Pons (tissue), 1 donor: Measurements from ENCODE around the gene GRIK2.
A peak's percentile ranks its signal among the peaks of the same experiment; 100 is the strongest.

ENCODE experiments used
- DNase-seq: peaks from one replicate; pipeline ENCODE4 v3.0.0-alpha.2; 2016; ENCODE audit warnings: low spot score

GRIK2 gene

DNA sequence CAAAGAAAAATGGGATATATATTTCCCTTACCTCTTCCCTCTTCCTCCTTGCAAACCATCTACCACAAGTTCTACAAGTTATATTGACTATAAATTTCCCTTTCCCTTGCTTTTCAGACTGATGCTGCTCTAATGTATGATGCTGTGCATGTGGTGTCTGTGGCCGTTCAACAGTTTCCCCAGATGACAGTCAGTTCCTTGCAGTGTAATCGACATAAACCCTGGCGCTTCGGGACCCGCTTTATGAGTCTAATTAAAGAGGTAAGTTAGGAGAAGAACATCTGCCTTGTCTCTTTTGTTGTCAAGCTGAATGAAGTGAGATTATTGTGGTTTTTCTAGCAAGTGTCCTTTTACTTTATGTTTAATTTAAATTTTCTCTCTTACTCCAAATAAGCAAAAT lies 406.0 kb downstream of the GRIK2 start:
- DNase-seq = no peak

DNA sequence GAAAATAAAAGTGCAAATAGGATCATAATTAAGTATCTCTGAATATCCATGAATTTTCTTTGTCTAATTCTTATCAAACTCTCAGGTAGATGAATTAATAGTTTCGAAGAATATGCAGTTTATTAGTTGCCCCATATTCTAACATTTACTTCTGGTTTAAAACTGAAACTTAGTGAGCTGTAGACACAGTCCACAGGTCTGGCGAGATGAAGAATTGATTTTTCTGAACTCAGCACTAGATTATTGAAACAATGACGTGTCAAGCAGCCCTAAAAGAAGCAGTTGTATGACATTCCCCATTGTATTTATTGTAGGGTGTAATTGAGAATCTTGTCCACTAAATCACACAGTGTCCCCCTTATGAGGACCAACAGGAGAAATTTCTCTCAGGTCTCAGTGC lies 407.1 kb downstream of the GRIK2 start:
- DNase-seq = no peak

DNA sequence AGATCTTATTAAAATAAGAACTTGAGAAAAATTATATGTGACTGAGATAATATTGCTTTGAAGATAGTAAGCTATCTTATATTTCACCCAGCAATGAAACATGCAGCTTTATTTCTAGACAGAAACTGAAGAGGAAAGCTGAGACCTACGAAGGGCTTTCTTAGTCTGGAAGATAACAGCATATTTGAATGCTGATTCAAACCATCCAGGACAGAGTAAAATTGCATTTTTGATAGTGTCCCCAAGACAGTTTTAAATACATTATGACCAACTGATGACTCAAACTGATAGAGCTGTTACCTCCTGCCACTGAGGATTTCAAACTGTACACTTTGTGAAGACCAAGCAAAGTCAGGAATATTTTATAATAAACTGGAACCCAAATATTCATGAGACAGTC lies 409.6 kb downstream of the GRIK2 start:
- DNase-seq = no peak

DNA sequence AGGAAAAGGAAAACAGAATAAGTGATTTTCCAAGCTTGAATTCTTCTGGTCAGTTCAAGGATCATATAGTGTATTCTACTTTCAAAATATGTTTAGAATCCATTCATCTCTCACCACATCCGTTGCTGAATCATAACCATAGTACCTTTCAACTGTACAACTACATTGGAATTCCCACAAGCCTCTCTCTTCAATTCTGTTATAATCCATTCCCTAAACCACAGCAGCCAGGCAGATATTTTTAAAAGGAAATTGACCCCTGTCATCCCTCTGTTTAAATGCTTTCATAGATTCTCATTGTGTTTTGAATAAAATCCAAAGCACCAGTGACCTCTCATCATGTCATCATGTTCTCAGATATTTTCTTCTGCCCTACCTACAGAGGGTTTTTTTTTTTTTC lies 412.7 kb downstream of the GRIK2 start:
- no peak for DNase-seq

DNA sequence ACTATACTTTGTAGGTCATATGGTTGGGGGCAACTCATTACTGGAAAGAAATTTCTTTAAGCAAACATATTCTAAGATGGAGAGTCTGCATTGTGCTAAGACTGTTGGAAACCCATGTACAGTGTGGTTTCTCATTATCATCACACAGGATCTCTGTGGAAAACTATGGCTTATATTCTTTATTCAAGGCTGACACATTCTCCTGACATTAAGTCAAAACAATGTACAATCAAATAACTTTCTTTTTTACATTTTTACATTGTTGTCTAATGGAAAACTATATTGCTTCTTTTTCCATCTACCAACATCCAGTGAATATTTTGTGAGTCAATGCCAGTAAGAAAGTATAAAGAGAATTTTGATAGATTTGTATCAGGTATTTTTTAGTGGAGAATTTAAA lies 417.6 kb downstream of the GRIK2 start:
- DNase-seq = no peak

DNA sequence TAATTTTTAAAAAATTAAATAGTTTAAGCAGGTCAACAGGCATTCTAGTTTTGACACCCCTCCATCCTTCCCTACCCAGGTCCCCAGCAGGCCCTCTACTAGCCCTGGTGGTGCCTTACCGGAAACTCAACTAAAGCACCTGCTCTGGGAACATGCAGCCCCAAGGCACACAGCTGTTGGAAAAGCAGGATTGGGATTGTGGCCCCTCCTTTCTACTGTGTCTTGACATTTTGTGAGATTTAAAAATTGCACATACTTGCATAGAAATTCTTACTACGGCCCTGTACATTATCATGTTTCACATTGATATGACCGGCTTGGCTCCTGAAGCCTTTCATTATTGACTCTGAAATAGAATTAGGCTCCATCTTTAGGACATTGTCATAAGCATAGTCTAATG lies 423.2 kb downstream of the GRIK2 start:
- DNase-seq = no peak

DNA sequence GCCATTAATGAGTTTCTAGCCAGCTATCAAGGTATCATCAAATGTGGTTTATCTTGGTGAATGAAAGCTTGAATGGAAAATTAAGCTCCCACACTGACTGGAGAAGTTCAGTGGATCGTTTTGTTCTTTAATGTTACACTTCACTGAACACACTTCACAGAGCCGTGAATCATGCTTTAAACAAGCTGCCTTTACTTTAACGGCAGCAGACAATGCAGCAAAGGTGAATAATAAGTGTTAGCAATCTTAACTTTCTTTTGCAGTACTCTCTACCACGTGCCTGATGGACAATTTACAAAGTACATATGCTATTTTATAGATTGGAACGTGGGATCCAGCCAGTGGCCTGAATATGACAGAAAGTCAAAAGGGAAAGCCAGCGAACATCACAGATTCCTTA lies 424.5 kb downstream of the GRIK2 start:
- DNase-seq = no peak

DNA sequence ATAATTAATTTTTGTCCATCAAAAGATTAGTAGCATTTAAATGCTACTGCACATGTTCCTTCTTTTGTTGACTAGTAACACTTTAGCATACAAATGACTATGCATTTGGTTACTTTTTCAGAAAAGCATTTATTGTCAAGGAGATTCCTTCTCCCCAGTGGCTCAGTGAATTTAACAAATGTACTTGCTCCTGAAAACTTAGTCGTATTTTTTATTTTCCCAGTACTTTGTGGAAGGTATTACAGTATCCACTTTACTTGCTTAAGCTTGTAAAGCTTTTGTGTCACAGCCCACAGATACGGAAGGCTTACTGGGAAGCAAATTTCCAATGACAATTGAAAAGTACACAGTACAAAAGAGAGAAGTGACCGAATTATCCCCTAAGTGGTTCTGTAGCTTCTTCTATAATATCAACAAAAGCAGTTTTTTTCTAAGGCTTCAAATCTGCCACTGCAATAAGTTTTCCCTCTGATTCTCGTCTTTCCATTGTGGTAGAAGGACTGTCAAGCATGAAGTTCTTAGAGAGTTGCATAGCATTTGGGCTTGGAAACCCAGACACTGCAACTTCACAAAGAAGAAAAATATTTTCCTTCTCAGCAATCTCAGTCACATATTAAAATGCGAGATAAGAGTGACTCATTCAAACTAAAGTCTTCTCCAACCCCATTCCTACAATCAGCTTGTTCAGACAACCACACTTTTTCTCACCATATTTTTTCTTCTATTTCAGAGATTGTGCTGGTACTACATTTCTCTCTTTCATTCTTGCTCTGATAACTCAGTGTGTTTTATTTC lies 431.2 kb downstream of the GRIK2 start:
- DNase-seq = no peak

DNA sequence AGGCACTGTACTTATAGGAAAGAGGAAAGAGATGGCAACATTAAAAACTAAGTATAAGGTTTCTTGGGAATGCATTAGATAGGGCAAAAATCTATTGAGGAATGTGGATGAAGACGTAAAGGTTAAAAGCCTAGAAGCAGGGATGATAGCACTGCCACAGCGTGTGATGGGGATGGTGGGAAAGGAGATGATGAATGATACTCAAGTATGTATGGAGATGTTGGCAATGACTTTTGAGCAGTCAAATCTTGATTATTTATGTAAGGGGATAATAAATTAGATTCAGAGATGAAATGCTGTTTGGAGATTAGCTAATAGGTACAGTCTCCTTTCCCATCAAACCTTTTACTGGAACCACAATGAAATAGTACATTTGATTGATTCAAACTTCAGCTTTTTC lies 432.8 kb downstream of the GRIK2 start:
- no peak for DNase-seq

DNA sequence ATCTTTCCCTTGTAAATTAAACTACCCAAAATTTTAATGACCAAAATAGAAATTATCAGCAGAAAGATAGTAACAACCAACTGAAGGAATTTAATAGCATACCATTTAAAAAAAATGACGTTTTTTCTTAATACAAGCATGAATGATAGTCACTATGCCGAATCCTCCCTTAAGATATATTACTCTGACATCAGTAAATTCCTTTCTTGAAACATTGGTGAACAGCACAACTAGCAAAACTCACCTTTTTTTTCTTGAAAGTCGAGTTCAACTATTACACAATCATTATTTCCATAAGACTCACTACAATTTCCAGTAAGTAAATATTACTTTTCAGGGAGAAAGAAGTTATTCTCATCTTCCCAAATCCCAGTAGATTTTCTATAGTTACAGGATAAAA lies 433.2 kb downstream of the GRIK2 start:
- no peak for DNase-seq

DNA sequence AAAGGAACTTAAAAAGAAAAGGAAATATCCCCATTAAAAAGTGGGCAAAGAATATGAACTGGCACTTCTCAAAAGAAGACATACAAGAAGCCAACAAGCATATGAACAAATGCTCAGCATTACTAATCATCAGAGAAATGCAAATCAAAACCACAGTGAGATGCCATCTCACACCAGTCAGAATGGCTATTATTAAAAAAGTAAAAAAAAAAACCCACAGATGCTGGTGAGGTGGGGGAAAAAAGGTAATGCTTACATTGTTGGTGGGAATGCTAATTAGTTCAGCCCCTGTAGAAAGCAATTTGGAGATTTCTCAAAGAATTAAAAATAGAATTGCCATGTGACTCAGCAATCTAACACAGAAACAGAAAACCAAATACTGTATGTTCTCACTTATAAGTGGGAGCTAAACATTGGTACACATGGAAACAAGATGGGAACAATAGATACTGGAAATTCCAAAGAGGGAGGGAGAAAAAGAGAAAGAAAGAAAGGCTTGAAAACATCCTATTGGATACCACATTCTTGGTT lies 437.1 kb downstream of the GRIK2 start:
- no peak for DNase-seq

DNA sequence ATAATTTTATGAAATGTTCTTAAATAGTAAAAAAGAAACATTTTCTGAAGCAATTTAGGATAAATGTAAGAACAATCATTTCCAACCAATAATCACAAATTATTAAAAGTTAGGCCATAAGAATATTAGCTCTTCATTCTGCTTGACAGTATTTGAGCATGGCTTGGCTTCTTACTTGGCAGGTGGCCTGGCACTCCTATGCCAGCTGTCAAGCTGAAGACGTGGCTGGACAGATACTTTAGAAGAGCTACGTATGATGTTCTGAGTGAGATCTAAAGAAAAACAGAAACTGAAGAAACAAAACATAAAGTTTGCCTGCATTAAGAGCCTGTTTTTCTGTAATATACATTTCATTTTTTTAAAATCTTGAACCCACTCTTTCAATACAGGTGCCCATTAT lies 438.9 kb downstream of the GRIK2 start:
- no peak for DNase-seq

DNA sequence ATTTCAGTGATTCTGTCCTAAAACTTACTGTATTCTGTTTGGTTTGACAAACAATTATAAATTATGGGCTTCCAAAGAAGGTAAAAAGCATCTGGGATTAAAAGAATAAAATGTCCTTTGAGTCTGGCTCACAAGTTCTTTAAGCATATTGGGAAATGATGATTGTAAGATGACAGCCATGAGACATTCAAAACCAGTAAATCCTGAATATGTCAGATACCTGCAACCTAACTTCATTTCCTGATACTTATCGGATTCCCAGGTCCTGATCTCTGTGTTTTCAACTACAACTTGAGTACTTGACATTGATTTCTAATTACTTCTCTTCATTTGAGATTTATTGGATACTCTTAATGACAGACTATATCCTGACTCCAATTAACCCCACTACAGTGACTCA lies 446.6 kb downstream of the GRIK2 start:
- DNase-seq = no peak

DNA sequence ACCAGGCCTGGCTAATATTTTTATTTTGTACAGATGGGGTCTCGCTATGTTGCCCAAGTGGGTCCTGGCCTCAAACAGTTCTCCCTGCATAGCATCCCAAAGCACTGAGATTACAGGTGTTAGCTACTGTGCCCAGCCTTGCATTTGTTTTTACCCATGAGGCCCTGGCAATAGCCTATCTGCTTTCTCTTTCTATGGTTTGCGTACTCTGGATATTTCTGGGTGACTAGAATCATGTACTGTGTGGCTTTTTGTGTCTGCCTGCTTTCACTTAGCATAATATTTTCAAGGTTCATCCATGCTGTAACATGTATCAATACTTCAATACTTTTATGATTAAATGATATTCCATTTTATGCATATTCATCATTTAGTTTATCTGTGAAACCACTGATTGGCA lies 451.7 kb downstream of the GRIK2 start:
- no peak for DNase-seq

DNA sequence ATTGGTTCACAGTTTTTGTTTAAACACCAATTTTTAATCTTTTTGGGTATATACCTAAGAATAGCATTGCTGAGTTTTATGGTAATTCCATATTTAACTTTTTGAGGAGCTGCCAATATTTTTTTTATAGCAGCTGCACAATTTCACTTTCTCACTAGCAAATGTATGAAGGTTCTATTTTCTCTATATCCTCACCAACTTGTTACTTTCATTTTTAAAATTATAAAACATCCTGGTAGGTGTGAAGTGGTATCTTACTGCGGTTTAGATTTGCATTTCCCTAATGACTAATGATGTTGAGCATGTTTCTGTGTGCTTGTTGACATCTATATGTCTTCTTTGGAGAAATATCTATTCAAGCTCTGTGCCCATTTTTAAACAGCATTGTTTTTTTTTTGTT lies 452.1 kb downstream of the GRIK2 start:
- no peak for DNase-seq

DNA sequence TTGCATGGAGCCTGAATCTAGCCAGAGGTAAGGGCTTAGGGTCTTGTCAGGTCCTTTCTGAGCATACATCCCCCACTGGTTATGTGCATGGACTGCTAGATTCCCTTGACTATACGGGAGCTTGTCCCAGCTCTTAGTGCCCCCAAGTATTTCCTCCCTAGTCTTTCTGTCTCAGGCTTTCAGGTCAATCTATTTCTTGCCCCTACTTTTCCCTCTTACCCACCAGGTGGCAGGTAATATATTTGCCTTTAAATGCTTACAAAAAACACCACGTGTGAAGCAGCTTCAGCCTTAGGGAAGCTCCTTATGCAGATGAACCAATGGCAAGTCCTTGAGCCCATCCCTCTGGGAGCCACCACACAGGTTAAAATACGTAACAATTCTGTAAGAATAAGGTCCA lies 454.2 kb downstream of the GRIK2 start:
- DNase-seq = no peak

DNA sequence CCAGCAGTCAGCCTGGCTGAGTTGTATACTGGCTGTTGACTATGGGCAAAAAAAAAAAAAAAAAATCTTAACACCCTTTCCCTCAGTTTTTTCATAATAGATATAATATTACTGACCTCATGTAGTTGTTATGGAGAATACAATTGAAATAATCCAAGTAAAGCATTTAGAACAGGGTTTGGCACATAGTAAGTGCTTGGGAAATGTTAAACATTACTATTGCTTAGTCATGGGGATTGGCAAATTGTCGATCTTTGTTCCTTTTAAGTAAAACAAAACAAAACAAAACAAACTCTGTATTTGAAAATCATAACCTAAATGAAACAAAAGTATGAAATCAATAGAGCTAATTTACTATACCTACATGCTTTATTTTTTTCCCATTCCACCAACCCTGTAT lies 458.4 kb downstream of the GRIK2 start:
- no peak for DNase-seq

DNA sequence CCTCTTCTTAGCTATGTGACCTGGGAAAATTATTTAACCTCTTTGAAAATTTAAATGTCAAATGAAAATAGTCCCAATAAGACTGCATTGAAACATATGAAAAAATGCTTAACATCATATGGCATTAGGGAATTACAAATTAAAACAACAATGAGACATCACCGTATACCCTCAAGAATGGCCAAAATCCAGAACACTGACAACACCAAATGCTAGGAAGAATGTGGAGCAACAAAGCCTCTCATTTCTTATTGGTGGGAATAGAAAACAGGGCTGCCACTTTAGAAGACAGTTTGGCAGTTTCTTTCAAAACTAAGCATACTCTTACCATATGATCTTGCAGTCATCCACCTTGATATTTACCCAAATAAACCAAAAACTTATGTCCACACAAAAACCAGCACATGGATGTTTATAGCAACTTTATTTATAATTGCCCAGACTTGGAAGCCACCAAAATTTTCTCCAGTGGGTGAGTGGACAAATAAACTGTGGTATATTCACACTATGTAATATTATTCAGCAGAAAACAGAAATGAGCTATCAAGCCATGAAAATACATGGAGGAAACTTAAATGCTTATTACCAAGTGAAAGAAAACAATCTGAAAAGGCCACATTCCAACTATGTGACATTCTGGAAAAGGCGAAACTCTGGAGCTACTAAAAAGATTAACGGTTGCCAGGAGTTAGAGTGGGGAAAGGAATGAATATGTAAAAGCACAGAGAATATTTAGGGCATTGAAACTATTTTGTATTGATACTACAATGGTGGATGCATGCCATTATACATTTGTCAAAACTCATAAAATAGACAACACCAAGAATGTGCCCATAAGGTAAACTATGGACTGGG lies 459.9 kb downstream of the GRIK2 start:
- DNase-seq = no peak

DNA sequence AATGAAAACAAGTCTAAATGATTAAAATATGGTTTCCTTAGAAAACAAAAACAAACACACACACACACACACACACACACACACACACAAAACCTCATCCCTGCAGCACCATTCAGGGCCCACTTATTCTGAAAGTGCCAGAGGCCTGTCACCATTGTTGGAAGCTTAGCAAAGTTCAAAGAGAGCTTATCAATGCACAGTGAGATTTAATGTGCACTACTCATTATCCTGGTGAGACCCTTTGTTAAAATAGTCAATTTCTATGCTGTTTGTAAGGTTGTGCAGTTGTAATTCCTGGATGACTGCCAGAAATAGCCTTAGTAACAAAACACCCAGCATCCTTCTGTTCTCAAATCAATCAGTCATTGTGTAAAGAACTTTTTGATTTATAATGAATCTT lies 482.9 kb downstream of the GRIK2 start:
- DNase-seq = peak; percentile 3

DNA sequence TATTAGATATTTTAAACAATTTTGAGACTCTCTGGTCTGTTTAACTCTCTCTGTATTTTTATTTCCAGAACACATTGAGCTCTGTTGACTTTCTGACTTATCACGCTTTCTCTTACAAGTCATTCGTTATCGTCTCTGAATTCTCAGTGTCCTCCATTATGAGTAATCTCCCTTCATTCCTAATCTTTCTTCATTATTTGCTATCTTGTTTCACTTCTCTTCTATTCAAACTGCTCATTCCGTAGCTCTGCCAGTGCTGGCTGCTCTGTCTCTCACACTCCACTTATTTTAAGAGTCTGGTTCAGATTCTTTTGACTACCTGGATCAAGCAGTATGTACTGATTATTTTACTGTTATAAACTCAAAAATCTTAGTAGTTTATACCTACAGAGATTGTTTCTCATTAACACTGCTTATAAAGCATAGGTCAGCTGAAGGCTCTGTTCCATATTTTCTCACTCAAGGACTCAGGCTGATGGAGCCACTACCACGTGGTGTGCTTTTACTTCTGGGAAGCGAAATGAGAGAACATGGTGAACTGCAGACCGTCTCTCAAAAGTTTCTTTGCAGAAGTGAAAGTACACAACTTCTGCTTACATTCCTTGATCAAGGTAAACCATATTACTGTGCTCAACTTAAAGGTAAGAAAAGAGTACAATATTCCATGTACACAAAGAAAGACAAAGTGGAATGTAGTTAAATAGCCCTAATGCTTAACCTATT lies 485.2 kb downstream of the GRIK2 start:
- no peak for DNase-seq

DNA sequence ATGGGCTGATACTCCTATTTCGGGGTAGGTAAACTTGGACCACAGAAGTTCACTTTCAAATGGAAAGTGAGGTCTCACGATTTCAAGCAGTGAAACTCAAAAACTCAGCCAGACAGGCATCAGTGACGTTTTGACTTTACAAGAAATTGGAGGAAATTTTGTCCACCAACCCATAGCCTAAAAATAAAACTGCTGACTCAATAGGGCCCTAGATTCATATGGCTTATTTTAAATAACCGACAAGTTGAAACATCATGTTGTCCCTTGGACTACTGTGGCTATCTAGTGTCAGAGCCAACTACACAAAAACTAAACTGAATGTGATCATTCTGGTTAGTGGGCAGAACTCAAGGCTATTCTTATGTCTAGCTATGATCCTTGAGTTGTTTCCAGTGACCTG lies 486.3 kb downstream of the GRIK2 start:
- DNase-seq = no peak

DNA sequence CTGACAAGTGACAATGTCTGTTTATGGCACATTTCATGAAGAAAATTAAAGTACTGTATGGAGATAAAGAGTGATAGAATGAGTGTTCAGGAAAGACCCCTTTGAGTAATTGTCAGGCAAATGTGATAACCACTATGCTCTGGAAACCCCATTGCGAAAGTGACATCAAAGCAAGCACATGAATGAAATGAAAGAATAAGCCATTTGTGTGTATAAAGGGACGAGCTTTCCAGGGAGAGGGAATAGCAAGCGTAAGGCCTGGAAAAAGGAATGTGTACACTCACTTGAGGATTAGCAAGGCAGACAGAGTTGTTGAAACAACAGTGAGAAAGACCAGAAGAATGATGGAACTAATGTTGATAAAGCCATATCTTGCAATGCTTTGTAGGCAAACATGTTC lies 490.0 kb downstream of the GRIK2 start:
- DNase-seq = no peak

DNA sequence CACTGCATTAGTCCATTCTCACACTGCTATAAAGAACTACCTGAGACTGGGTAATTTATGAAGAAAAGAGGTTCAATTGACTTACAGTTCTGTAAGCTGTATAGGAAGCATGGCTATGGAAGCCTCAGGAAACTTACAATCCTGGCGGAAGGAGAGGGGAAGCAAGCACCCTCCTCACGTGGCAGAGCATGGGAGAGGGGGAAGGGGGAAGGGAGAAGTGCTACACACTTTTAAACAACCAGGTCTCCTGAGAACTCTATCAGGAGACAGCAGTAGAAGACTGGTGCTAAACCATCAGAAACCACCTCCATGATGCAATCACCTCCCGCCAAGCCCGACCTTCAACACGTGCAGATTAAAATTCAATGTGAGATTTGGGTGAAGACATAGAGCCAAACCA lies 494.0 kb downstream of the GRIK2 start:
- DNase-seq = no peak
